Astrocyte (in vitro differentiated cells and primary cell): ENCODE data around the gene SPPL2A. TPM values are rescaled to one million over a fixed set of nuclear protein-coding genes. Genes with fewer than 3 reads are reported as not detected.

ENCODE experiments used
- DNase-seq: peaks from one replicate; pipeline ENCODE4 v3.0.0-alpha.2; 2010; ENCODE audit warnings: low read depth
- FAIRE-seq: peaks from 2 replicates; lab custom pipeline; 2011; peaks lifted over from hg19 to GRCh38; lab: Jason Lieb, UNC
- H2AFZ ChIP-seq: 2 replicates; pipeline ENCODE4 v1.6.0; 2012; ENCODE audit warnings: low read depth, low read length, inconsistent platforms
- H3K27ac ChIP-seq: 2 replicates; pipeline ENCODE4 v1.5.1; 2011; ENCODE audit warnings: low read depth, low read length, inconsistent platforms
- H3K27me3 ChIP-seq: 2 replicates; pipeline ENCODE4 v1.6.0; 2011; ENCODE audit warnings: low read length, inconsistent platforms; ENCODE audit not compliant: insufficient read depth
- H3K36me3 ChIP-seq: 2 replicates; pipeline ENCODE4 v1.5.1; 2011; ENCODE audit warnings: low read length, inconsistent platforms; ENCODE audit not compliant: insufficient read depth
- H3K4me1 ChIP-seq: 2 replicates; pipeline ENCODE4 v1.5.1; 2011; ENCODE audit warnings: low read length, inconsistent platforms; ENCODE audit not compliant: insufficient read depth
- H3K4me2 ChIP-seq: 2 replicates; pipeline ENCODE4 v1.6.0; 2012; ENCODE audit warnings: low read length, inconsistent platforms
- H3K4me3 ChIP-seq: 2 replicates; pipeline ENCODE4 v1.5.1; 2011; ENCODE audit warnings: low read depth, mild to moderate bottlenecking, low read length, inconsistent platforms; ENCODE audit not compliant: insufficient read depth
- H3K79me2 ChIP-seq: 2 replicates; pipeline ENCODE4 v1.6.0; 2012; ENCODE audit warnings: mild to moderate bottlenecking, low read length, inconsistent platforms; ENCODE audit not compliant: insufficient read depth
- H3K9ac ChIP-seq: 2 replicates; pipeline ENCODE4 v1.6.0; 2012; ENCODE audit warnings: mild to moderate bottlenecking, low read length, inconsistent platforms
- H3K9me3 ChIP-seq: 2 replicates; pipeline ENCODE4 v1.5.1; 2012; ENCODE audit warnings: low read depth, mild to moderate bottlenecking, low read length, inconsistent platforms; ENCODE audit not compliant: insufficient read depth
- H4K20me1 ChIP-seq: 2 replicates; pipeline ENCODE4 v1.6.0; 2012; ENCODE audit warnings: low read length, inconsistent platforms; ENCODE audit not compliant: insufficient read depth
- H3K27ac Mint-ChIP-seq: one replicate; pipeline ENCODE4 v1.8.0; 2021; ENCODE audit warnings: mild to moderate bottlenecking, mixed read lengths; ENCODE audit not compliant: unreplicated experiment
- H3K27me3 Mint-ChIP-seq: one replicate; pipeline ENCODE4 v1.8.0; 2021; ENCODE audit warnings: low read depth, mixed read lengths; ENCODE audit not compliant: unreplicated experiment
- H3K36me3 Mint-ChIP-seq: one replicate; pipeline ENCODE4 v1.8.0; 2021; ENCODE audit warnings: low read depth, mixed read lengths; ENCODE audit not compliant: unreplicated experiment
- H3K4me1 Mint-ChIP-seq: one replicate; pipeline ENCODE4 v1.8.0; 2021; ENCODE audit warnings: low read depth, mixed read lengths; ENCODE audit not compliant: unreplicated experiment
- H3K4me3 Mint-ChIP-seq: one replicate; pipeline ENCODE4 v1.8.0; 2021; ENCODE audit warnings: mild to moderate bottlenecking, moderate library complexity, mixed read lengths; ENCODE audit not compliant: unreplicated experiment
- H3K9me3 Mint-ChIP-seq: one replicate; pipeline ENCODE4 v1.8.0; 2021; ENCODE audit warnings: mild to moderate bottlenecking, mixed read lengths; ENCODE audit not compliant: unreplicated experiment
- EZH2 ChIP-seq: IDR thresholded peaks from 2 replicates; pipeline ENCODE4 v1.6.1; 2012; ENCODE audit warnings: mild to moderate bottlenecking, low read length, inconsistent platforms; ENCODE audit not compliant: insufficient read depth
- total RNA-seq: library from RNA; stranded (reverse); gene quantifications from 2 replicates; pipeline ENCODE4 v1.2.1, GENCODE V29; 2021
- TF ChIP-seq, protein P1 (sequence below): IDR thresholded peaks from 2 replicates; pipeline ENCODE4 v1.5.1; 2011; ENCODE audit warnings: low read depth, mild to moderate bottlenecking, inconsistent platforms, low read length, moderate library complexity; ENCODE audit not compliant: insufficient read depth

SPPL2A gene
- total RNA-seq, 1 donor from 2014 or later, result 56.0 TPM

GRCh38 chr15:50710585-50710984 lies 54.9 kb downstream of the SPPL2A start:
- H3K36me3 ChIP-seq, result peaks cover 3% of the 10 kb centered on the region
- no peaks in the 10 kb centered on the region for H3K9me3 ChIP-seq
- H3K79me2 ChIP-seq, result no peaks in the 10 kb centered on the region
- Mint-ChIP-seq H3K27ac (no peak overlapping the region), H3K4me1 (no peaks in the 10 kb centered on the region), H3K36me3 (no peaks in the 10 kb centered on the region), H3K27me3 (no peaks in the 10 kb centered on the region), H3K4me3 (no peak overlapping the region), H3K9me3 (no peaks in the 10 kb centered on the region)
- FAIRE-seq (no peak), DNase-seq (no peak)
- H3K4me1 ChIP-seq, result no peaks in the 10 kb centered on the region
- H3K27me3 ChIP-seq, result no peaks in the 10 kb centered on the region
- H3K4me2 ChIP-seq, result no peak overlapping the region
- H3K4me3 ChIP-seq, result no peak overlapping the region
- no peak overlapping the region for H3K27ac ChIP-seq
- H3K9ac ChIP-seq, result no peak overlapping the region
- H2AFZ ChIP-seq, result no peak overlapping the region
- no peak for TF ChIP-seq EZH2
- TF ChIP-seq, protein P1, sequence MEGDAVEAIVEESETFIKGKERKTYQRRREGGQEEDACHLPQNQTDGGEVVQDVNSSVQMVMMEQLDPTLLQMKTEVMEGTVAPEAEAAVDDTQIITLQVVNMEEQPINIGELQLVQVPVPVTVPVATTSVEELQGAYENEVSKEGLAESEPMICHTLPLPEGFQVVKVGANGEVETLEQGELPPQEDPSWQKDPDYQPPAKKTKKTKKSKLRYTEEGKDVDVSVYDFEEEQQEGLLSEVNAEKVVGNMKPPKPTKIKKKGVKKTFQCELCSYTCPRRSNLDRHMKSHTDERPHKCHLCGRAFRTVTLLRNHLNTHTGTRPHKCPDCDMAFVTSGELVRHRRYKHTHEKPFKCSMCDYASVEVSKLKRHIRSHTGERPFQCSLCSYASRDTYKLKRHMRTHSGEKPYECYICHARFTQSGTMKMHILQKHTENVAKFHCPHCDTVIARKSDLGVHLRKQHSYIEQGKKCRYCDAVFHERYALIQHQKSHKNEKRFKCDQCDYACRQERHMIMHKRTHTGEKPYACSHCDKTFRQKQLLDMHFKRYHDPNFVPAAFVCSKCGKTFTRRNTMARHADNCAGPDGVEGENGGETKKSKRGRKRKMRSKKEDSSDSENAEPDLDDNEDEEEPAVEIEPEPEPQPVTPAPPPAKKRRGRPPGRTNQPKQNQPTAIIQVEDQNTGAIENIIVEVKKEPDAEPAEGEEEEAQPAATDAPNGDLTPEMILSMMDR, result no peak
- H4K20me1 ChIP-seq, result no peaks in the 10 kb centered on the region

GRCh38 chr15:50707878-50708427 lies 57.6 kb downstream of the SPPL2A start:
- no peak overlapping the region for H3K9ac ChIP-seq
- H3K36me3 ChIP-seq, result no peaks in the 10 kb centered on the region
- no peaks in the 10 kb centered on the region for H3K36me3 Mint-ChIP-seq
- no peak for FAIRE-seq
- H3K4me1 Mint-ChIP-seq, result no peaks in the 10 kb centered on the region
- H2AFZ ChIP-seq, result no peak overlapping the region
- H3K4me3 Mint-ChIP-seq, result no peak overlapping the region
- no peaks in the 10 kb centered on the region for H3K9me3 Mint-ChIP-seq
- H3K4me2 ChIP-seq, result no peak overlapping the region
- no peaks in the 10 kb centered on the region for H3K27me3 ChIP-seq
- H3K4me3 ChIP-seq, result no peak overlapping the region
- H3K9me3 ChIP-seq, result no peaks in the 10 kb centered on the region
- no peak for TF ChIP-seq EZH2
- TF ChIP-seq, protein P1, result no peak
- H3K79me2 ChIP-seq, result no peaks in the 10 kb centered on the region
- no peaks in the 10 kb centered on the region for H3K27me3 Mint-ChIP-seq
- H4K20me1 ChIP-seq, result no peaks in the 10 kb centered on the region
- no peaks in the 10 kb centered on the region for H3K4me1 ChIP-seq
- DNase-seq, result no peak
- H3K27ac Mint-ChIP-seq, result no peak overlapping the region
- H3K27ac ChIP-seq, result no peak overlapping the region

DNA sequence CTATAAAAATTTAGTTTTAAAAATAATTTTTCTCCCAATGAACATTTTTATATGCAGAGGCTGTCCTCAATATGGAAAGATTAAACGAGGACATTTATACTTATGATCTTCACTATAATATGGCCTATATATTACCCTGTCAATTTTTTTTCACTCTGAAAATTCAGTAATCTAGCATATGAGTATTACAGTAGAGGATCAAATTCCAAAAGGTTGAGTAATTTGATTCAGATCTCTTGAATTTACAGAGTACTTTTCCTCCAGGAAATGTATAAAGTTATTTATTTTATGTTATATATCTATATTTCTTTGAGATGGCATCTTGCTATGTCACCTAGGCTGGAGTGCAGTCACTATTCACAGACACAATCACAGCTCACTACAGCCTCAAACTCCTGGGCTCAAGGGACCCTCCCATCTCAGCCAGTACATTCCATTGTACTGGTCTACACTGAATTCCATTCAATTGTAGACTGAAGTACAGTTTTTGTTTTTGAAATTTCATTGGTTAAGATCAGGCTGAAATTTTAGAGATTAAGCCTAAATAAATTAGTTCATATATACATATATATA lies 62.7 kb downstream of the SPPL2A start:
- Histone ChIP-seq H3K4me3 (no peak overlapping the region), H3K79me2 (no peaks in the 10 kb centered on the region), H3K27me3 (no peaks in the 10 kb centered on the region), H3K4me2 (no peak overlapping the region), H4K20me1 (no peaks in the 10 kb centered on the region), H3K4me1 (no peaks in the 10 kb centered on the region), H3K27ac (no peak overlapping the region), H3K9ac (no peak overlapping the region), H3K9me3 (no peaks in the 10 kb centered on the region), H2AFZ (no peak overlapping the region), H3K36me3 (no peaks in the 10 kb centered on the region)
- H3K36me3 Mint-ChIP-seq, result no peaks in the 10 kb centered on the region
- no peaks in the 10 kb centered on the region for H3K4me1 Mint-ChIP-seq
- no peaks in the 10 kb centered on the region for H3K9me3 Mint-ChIP-seq
- no peak for DNase-seq
- H3K4me3 Mint-ChIP-seq, result no peak overlapping the region
- no peaks in the 10 kb centered on the region for H3K27me3 Mint-ChIP-seq
- TF ChIP-seq, protein P1, result no peak
- TF ChIP-seq EZH2, result no peak
- no peak for FAIRE-seq
- no peak overlapping the region for H3K27ac Mint-ChIP-seq
